DMS 273 (cell line): Measurements from ENCODE around the gene DDR1.
A peak's percentile ranks its signal among the peaks of the same experiment; 100 is the strongest.

Source experiments
- DNase-seq: peaks from one replicate; lab custom pipeline; 2025; ENCODE audit not compliant: unreplicated experiment; lab: John Stamatoyannopoulos, UW

DDR1 gene

DNA sequence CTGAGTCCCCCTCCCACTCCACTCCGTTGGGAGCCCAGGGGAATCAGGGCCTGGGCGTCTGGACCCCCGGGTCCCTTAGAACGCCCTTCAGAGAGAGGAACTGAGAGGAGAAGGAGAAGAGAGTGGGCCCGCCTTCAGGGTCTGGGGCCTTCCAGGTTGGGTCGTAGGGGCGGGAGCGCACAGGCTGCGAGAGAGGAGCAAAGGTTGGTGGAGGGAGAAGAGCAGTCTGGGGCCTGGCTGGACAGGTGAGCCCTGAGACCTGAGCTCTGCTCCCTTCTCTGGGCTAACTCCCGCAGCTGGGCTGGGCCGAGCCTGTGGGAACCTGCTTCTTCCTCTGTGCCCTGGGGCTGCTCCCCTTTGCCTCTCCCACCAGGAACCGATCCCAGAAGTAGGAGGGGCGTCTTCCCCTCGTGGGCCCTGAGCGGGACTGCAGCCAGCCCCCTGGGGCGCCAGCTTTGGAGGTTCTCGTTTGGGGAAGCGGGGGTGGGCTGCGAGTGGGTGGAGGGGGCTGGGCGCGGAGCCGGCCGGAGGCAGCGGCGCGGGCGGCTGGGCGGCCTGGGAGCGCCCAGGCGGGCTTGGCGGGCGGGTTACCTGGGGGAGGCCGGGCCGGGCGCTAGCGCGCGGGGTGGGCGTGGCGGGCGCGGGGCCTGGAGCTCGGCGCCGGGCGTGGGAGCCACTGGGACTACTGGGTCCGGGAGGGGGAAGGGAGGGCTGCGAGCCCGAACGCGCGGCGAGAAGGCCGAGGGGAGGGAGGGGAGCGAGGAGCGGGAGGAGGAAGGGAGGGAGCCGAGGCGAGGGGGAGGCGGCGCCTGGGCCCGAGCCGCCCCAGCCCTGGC is at the start of gene DDR1:
Gene DDR1, plus strand, starts transcription at position 835 of the 836 bp plus-strand sequence. CDS start 4,211 bp downstream, outside the sequence.
- DNase-seq = peak; percentile 87

DNA sequence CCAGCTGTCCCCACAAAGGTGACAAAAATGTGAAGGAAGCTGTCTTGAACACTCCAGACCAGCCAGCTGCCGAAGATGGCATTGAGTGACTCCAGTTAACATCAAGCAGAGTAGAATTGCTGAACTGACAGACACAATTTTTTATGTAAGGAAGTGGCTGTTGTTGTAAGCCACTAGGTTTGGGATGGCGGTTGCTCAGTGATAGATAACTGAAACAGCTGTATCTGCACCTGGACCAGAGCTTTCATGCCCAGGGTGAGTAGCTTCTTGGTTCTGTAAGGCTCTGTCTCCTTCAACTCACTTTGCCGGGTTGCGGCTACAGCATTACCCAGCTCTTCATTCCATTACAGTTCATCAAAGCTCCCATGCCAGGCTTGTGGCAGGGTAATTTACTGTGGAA is 49.7 kb upstream of the DDR1 start:
- no peak for DNase-seq

DNA sequence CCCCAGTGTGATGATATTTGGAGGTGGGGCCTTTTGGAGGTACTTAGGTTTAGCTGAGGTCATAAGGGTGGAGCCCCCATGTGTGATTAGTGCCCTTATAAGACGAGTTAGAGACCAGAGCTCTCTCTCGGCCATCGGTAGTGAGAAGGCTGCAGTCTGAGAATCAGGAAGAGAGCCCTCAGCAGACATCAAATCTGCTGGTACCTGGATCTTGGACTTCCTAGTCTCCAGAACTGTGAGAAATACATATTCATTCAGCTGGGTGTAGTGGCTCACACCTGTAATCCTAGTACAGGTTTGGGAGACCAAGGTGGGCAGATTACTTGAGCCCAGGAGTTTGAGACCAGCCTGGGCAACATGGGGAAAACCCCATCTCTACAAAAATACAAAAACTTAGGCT is 48.7 kb upstream of the DDR1 start:
- no peak for DNase-seq

GRCh38 chr6:30836431-30836866 is 47.9 kb upstream of the DDR1 start:
- DNase-seq = no peak

GRCh38 chr6:30836957-30837356 is 47.4 kb upstream of the DDR1 start:
- DNase-seq = no peak

DNA sequence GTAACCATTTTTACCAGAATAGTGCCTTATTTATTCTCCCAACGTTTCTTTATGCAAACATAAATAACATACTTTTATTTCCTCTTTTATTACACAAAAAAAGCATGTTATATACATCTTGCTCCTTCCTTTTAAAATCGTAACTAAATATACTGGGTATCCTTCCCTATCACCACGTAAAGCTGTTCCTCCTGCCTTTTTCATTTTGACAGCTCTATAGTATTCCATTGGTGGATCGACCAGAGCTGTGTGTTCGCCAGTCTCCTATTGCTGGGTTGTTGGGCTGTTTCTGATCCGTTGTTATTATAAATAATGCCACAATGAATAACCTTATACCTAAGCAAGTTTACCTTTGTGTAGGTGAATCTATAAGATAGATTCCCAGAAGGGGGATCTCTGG is 46.9 kb upstream of the DDR1 start:
- DNase-seq = no peak

GRCh38 chr6:30837870-30838269 is 46.4 kb upstream of the DDR1 start:
- peak; percentile 84 for DNase-seq

- no peak for DNase-seq
Observed at GRCh38 chr6:30839671-30840070, 44.6 kb upstream of the DDR1 start.

- no peak for DNase-seq
Observed at GRCh38 chr6:30840084-30840934, 44.0 kb upstream of the DDR1 start.

DNA sequence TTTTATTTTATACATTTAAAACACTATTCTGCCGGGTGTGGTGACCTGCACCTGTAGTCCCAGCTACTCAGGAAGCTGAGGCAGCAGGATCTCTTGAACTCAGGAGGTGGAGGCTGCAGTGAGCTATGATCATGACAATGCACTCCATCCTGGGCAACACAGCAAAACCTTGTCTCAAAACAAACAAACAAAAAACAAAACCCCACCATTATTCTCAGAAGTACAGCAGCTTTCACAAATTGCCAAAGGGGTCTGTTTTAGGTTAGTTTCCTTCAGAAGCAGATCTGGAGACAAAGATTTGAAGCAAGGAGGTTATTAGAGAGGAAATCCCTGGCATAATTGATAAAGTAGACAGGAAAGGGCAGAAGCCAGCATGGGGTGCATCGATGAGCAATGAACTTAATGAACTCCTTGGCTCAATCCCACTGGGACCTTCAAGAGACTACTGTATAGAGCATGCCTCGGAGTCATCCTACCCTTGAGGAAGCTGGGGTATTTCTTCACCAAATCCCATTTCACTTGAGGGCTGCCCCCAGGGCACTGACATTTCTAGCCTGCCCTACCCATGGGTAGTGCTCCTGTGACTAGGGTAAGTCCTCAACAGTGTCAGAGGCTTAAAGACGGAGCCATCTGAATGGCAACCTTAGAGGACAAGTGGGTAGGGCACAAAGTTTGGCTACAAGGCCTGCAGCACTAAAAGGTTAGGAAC is 43.2 kb upstream of the DDR1 start:
- DNase-seq = no peak

GRCh38 chr6:30841644-30842504 is 42.4 kb upstream of the DDR1 start:
- DNase-seq = no peak

- DNase-seq = peak; percentile 78
Observed at GRCh38 chr6:30842754-30843610, 41.3 kb upstream of the DDR1 start.

DNA sequence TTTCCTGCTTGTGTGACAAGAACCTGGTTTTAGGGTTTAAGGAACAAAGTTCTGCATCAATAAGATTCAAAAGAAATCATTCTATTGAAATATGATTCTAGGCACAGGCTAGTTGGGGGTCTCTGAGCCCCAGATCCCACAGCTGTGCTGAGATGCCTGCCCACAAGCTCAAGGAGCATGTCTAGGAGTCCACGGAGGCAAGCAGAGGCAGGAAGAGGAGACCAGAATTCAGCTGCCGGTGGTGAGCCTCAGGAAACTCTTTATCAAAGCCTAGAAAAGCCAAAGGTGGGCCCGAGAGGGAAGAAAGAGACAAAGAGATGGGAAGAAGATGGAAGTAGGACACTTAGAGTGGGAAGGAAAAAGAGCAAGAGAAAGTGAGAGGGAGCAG is 40.7 kb upstream of the DDR1 start:
- DNase-seq = no peak

GRCh38 chr6:30844118-30844535 is 40.2 kb upstream of the DDR1 start:
- no peak for DNase-seq

DNA sequence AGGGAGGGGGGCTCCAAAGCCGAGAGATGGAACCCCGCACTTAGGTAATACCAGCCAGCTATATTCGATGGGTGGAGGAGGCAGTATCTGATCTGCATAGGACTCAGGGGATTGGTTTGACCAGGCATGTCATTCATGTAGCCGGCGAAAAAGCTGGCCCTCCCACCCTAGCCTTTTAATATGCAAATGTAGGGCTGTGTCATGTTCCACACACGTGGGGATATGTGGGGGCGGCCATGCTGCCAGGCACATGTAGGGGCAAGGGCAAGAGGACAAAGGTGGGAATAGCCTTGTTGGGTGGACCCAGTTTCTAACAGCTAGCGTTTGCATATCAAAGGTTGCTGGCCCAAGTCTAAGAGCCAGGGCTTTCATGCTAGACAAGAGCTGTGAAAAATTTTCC is 39.1 kb upstream of the DDR1 start:
- DNase-seq = peak; percentile 32

- no peak for DNase-seq
Observed at GRCh38 chr6:30847421-30847970, 36.8 kb upstream of the DDR1 start.

- DNase-seq = no peak
Observed at GRCh38 chr6:30847971-30848436, 36.3 kb upstream of the DDR1 start.

GRCh38 chr6:30849903-30850651 is 34.2 kb upstream of the DDR1 start:
- DNase-seq = no peak
